HepG2 (cell line): ENCODE measurements around the gene L3MBTL1. TPM values are rescaled to one million over a fixed set of nuclear protein-coding genes. Genes with fewer than 3 reads are reported as not detected.

Experiments
- CREBL2 ChIP-seq: sonication (generic); formaldehyde crosslinking; IDR thresholded peaks from 2 replicates; pipeline ENCODE4 v1.8.1; 2023; ENCODE audit warnings: missing genetic modification reagents, mild to moderate bottlenecking, borderline replicate concordance
- CREM ChIP-seq, 2 experiments: sonication (generic) in 1 of 2; formaldehyde crosslinking in 1 of 2; IDR thresholded peaks; 2 replicates each; pipeline versions ENCODE4 v1.4.0 to v1.6.1; 2016 to 2020; ENCODE audit warnings: antibody characterized with exemption in 1 of 2, mild to moderate bottlenecking in 1 of 2, missing genetic modification reagents in 1 of 2
- CSRNP1 ChIP-seq: sonication (generic); formaldehyde crosslinking; IDR thresholded peaks from 2 replicates; pipeline ENCODE4 v1.8.1; 2023; ENCODE audit warnings: mild to moderate bottlenecking, missing genetic modification reagents
- DRAP1 ChIP-seq: IDR thresholded peaks from 2 replicates; pipeline ENCODE4 v1.6.1; 2016; ENCODE audit warnings: missing genetic modification reagents, missing compliant biosample characterization
- ETS1 ChIP-seq: sonication (generic); formaldehyde crosslinking; IDR thresholded peaks from 2 replicates; pipeline ENCODE4 v1.4.0; 2020; ENCODE audit warnings: missing genetic modification reagents
- FOXA3 ChIP-seq: IDR thresholded peaks from 2 replicates; pipeline ENCODE4 v1.6.1; 2016; ENCODE audit warnings: missing genetic modification reagents, missing compliant biosample characterization
- HOMEZ ChIP-seq: IDR thresholded peaks from 2 replicates; pipeline ENCODE4 v1.6.1; 2016; ENCODE audit warnings: low read depth
- MEIS2 ChIP-seq: sonication (generic); formaldehyde crosslinking; IDR thresholded peaks from 2 replicates; pipeline ENCODE4 v1.9.0; 2021; ENCODE audit warnings: mild to moderate bottlenecking, missing genetic modification reagents
- MLLT10 ChIP-seq: sonication (generic); formaldehyde crosslinking; IDR thresholded peaks from 2 replicates; pipeline ENCODE4 v1.4.0; 2020; ENCODE audit warnings: missing genetic modification reagents
- RARA ChIP-seq: IDR thresholded peaks from 2 replicates; pipeline ENCODE4 v1.6.1; 2016; ENCODE audit warnings: missing genetic modification reagents, missing compliant biosample characterization
- RXRA ChIP-seq: sonication (generic); formaldehyde crosslinking; IDR thresholded peaks from 2 replicates; pipeline ENCODE4 v1.5.1; 2020; ENCODE audit warnings: missing genetic modification reagents
- TAF1 ChIP-seq: sonication (generic); formaldehyde crosslinking; IDR thresholded peaks from 2 replicates; pipeline ENCODE4 v1.4.0; 2020; ENCODE audit warnings: missing genetic modification reagents
- TCF7L2 ChIP-seq: IDR thresholded peaks from 2 replicates; pipeline ENCODE4 v1.6.1; 2011; ENCODE audit warnings: mild to moderate bottlenecking, low read depth, low read length, moderate library complexity
- TRAFD1 ChIP-seq: sonication (generic); formaldehyde crosslinking; IDR thresholded peaks from 2 replicates; pipeline ENCODE4 v1.5.1; 2020; ENCODE audit warnings: missing genetic modification reagents, mild to moderate bottlenecking, borderline replicate concordance
- ZFX ChIP-seq: sonication (generic); formaldehyde crosslinking; IDR thresholded peaks from 2 replicates; pipeline ENCODE4 v1.4.0; 2020; ENCODE audit warnings: mild to moderate bottlenecking, low read depth, missing genetic modification reagents, moderate library complexity
- ZNF207 ChIP-seq: fragments of 450-650 bp; IDR thresholded peaks from 2 replicates; pipeline ENCODE4 v1.6.1; 2016; ENCODE audit warnings: antibody characterized with exemption, borderline replicate concordance
- ZNF224 ChIP-seq: sonication (generic); formaldehyde crosslinking; IDR thresholded peaks from 2 replicates; pipeline ENCODE4 v1.5.0; 2020; ENCODE audit warnings: mild to moderate bottlenecking, missing genetic modification reagents
- ZNF556 ChIP-seq: sonication (generic); formaldehyde crosslinking; IDR thresholded peaks from 2 replicates; pipeline ENCODE4 v1.4.0; 2020; ENCODE audit warnings: mild to moderate bottlenecking, missing genetic modification reagents, borderline replicate concordance
- ZNF792 ChIP-seq: IDR thresholded peaks from 2 replicates; pipeline ENCODE4 v1.6.1; 2016
- ZXDC ChIP-seq: sonication (generic); formaldehyde crosslinking; IDR thresholded peaks from 2 replicates; pipeline ENCODE4 v1.5.0; 2020; ENCODE audit warnings: mild to moderate bottlenecking, missing genetic modification reagents
- polyA plus RNA-seq, 8 experiments: library from polyadenylated mRNA; depleted of rRNA in 3 of 8; stranded (reverse) in 7 of 8; unstranded in 1 of 8; fragments of >200 nt; fragmentation: Illumina TruSeq in 4 of 8; extraction: Trizol in 4 of 8; gene quantifications; 2 replicates each; pipeline versions ENCODE4 v1.2.1 to v1.2.3, GENCODE V29; 2011 to 2016; ENCODE audit warnings: low read depth in 4 of 8, missing spikeins in 1 of 8, mixed read lengths in 1 of 8; ENCODE audit not compliant: insufficient read depth in 1 of 8
- total RNA-seq, 5 experiments: library from RNA; depleted of rRNA; stranded (reverse); fragments of >200 nt; fragmentation: Illumina TruSeq; extraction: Trizol; gene quantifications; 2 replicates each; pipeline ENCODE4 v1.2.3, GENCODE V29; 2016; ENCODE audit warnings: low read depth in 1 of 5

L3MBTL1 gene
- total and polyA plus RNA-seq, 2 of the 13 experiments (the other 11 are each of a cell fraction or from before 2014, with no cell fraction given): 9.0 to 17.8 TPM

- TF ChIP-seq ZNF556 (CRISPR knock-in tag): no peak
- TF ChIP-seq CREBL2: no peak; the same call in 1 of the 2 replicates
- no peak for TF ChIP-seq ETS1
- no peak for TF ChIP-seq MLLT10
- TF ChIP-seq CSRNP1: peak; percentile 51
- TF ChIP-seq FOXA3 (CRISPR knock-in tag): no peak; the same call in 1 of the 2 replicates
- TF ChIP-seq ZNF207: no peak
- TF ChIP-seq ZNF224 (CRISPR knock-in tag): no peak
- TF ChIP-seq HOMEZ (CRISPR knock-in tag): peak; percentile 57; the same call in 1 of the 2 replicates
- TF ChIP-seq ZNF792 (CRISPR knock-in tag): 0 out of 2 replicates have a peak, but pooled peaks have one; percentile 22
- no peak for TF ChIP-seq ZXDC (CRISPR knock-in tag)
- no peak for TF ChIP-seq CREM (IDR thresholded peaks at IDR 0.05)
- no peak for TF ChIP-seq CREM (CRISPR knock-in tag; IDR thresholded peaks at IDR 0.05)
- TF ChIP-seq ZFX (CRISPR knock-in tag): peak; percentile 93
- TF ChIP-seq RXRA: no peak; the same call in 1 of the 2 replicates
- TF ChIP-seq MEIS2 (CRISPR knock-in tag): peak; percentile 39; the same call in 1 of the 2 replicates
- peak; percentile 66 for TF ChIP-seq TAF1 (CRISPR knock-in tag)
- TF ChIP-seq RARA: no peak
- TF ChIP-seq TRAFD1 (CRISPR knock-in tag): peak; percentile 54
- peak; percentile 78 for TF ChIP-seq DRAP1 (CRISPR knock-in tag)
- TF ChIP-seq TCF7L2: no peak
Observed at GRCh38 chr20:43513931-43514647, 6.6 kb downstream of the L3MBTL1 start (continued).
